HuH-7 (cell line): ENCODE data around the gene ZSWIM8.
A peak's percentile ranks its signal among the peaks of the same experiment; 100 is the strongest.
"Not testable (repeated sequence)": the region's sequence is repeated elsewhere in the genome, so short reads cannot be mapped to it uniquely, and the experiment has no call there.

Experiments
- DNase-seq: peaks from one replicate; pipeline ENCODE4 v3.0.0; 2011; ENCODE audit warnings: low spot score

The ZSWIM8 gene

GRCh38 chr10:73785211-73785720, at the start of gene ZSWIM8:
Gene ZSWIM8 (plus strand): TSS chr10:73785606. CDS start chr10:73785879, 273 bp downstream.
- peak; percentile 94 for DNase-seq

- DNase-seq: not testable (repeated sequence)
Measured at GRCh38 chr10:73740501-73741254, 44.7 kb upstream of the ZSWIM8 start.

GRCh38 chr10:73742454-73742734, 43.0 kb upstream of the ZSWIM8 start:
- DNase-seq: no peak

- no peak for DNase-seq
Measured at GRCh38 chr10:73743327-73743904, 42.0 kb upstream of the ZSWIM8 start.

- DNase-seq: peak; percentile 80
Measured at GRCh38 chr10:73743905-73744663, 41.3 kb upstream of the ZSWIM8 start, which contains the start of gene SEC24C. Gene SEC24C (plus strand): TSS chr10:73744372. CDS start chr10:73746833, 2,461 bp downstream.

- DNase-seq: peak; percentile 32
Measured at GRCh38 chr10:73744664-73744975, 40.8 kb upstream of the ZSWIM8 start.

GRCh38 chr10:73746721-73747120, 38.7 kb upstream of the ZSWIM8 start:
- no peak for DNase-seq

GRCh38 chr10:73750819-73751218, 34.6 kb upstream of the ZSWIM8 start:
- DNase-seq: no peak

GRCh38 chr10:73756183-73756582, 29.2 kb upstream of the ZSWIM8 start:
- DNase-seq: no peak

- DNase-seq: no peak
Measured at GRCh38 chr10:73758704-73759511, 26.5 kb upstream of the ZSWIM8 start.

GRCh38 chr10:73759512-73760115, 25.8 kb upstream of the ZSWIM8 start:
- no peak for DNase-seq

GRCh38 chr10:73761781-73762180, 23.6 kb upstream of the ZSWIM8 start:
- DNase-seq: no peak

- no peak for DNase-seq
Measured at GRCh38 chr10:73762915-73763314, 22.5 kb upstream of the ZSWIM8 start.

- no peak for DNase-seq
Measured at GRCh38 chr10:73763343-73763742, 22.1 kb upstream of the ZSWIM8 start.

GRCh38 chr10:73765066-73765465, 20.3 kb upstream of the ZSWIM8 start:
- no peak for DNase-seq

GRCh38 chr10:73768881-73769280, 16.5 kb upstream of the ZSWIM8 start:
- DNase-seq: no peak

- no peak for DNase-seq
Measured at GRCh38 chr10:73769396-73769795, 16.0 kb upstream of the ZSWIM8 start.

- peak; percentile 63 for DNase-seq
Measured at GRCh38 chr10:73771722-73772280, 13.6 kb upstream of the ZSWIM8 start.

- DNase-seq: peak; percentile 43
Measured at GRCh38 chr10:73772281-73773151, 12.9 kb upstream of the ZSWIM8 start.

GRCh38 chr10:73773152-73773879, 12.1 kb upstream of the ZSWIM8 start:
- no peak for DNase-seq
